HEK293T (cell line): Measurements from ENCODE around the gene JAZF1.

ENCODE experiments used
- CTCF ChIA-PET: fragments of 350-600 bp; formaldehyde crosslinking; extraction: SDS; loops from one replicate; lab custom pipeline; 2021; ENCODE audit warnings: antibody characterized with exemption, inconsistent platforms; lab: Yijun Ruan, JAX
- POLR2A ChIA-PET: fragments of 350-600 bp; formaldehyde crosslinking; extraction: SDS; loops from one replicate; lab custom pipeline; 2020; ENCODE audit warnings: antibody characterized with exemption, inconsistent platforms; lab: Yijun Ruan, JAX
- DNase-seq: peaks from one replicate; pipeline ENCODE4 v3.0.0; 2012; ENCODE audit warnings: mixed read lengths; ENCODE audit errors: extremely low spot score
- ARNT ChIP-seq: fragments of 450-650 bp; IDR thresholded peaks from 2 replicates; pipeline ENCODE4 v1.6.1; 2017; ENCODE audit warnings: mild to moderate bottlenecking
- BHLHE40 ChIP-seq: fragments of 450-650 bp; IDR thresholded peaks from 2 replicates; pipeline ENCODE4 v1.6.1; 2016; ENCODE audit warnings: mild to moderate bottlenecking, moderate library complexity, borderline replicate concordance
- CTBP1 ChIP-seq: fragments of 450-650 bp; IDR thresholded peaks from 2 replicates; pipeline ENCODE4 v1.6.1; 2016; ENCODE audit warnings: borderline replicate concordance
- ELF4 ChIP-seq: fragments of 450-650 bp; IDR thresholded peaks from 2 replicates; pipeline ENCODE4 v1.6.1; 2017; ENCODE audit warnings: antibody characterized with exemption
- FOXA1 ChIP-seq: fragments of 450-650 bp; IDR thresholded peaks from 2 replicates; pipeline ENCODE4 v1.6.1; 2016; ENCODE audit warnings: mild to moderate bottlenecking
- FOXK2 ChIP-seq: fragments of 450-650 bp; IDR thresholded peaks from 2 replicates; pipeline ENCODE4 v1.6.1; 2016; ENCODE audit warnings: mild to moderate bottlenecking
- FOXM1 ChIP-seq: fragments of 450-650 bp; IDR thresholded peaks from 2 replicates; pipeline ENCODE4 v1.6.1; 2017; ENCODE audit warnings: mild to moderate bottlenecking, borderline replicate concordance
- HDGF ChIP-seq: fragments of 450-650 bp; IDR thresholded peaks from 2 replicates; pipeline ENCODE4 v1.6.1; 2017; ENCODE audit warnings: antibody characterized with exemption, borderline replicate concordance
- L3MBTL2 ChIP-seq: fragments of 450-650 bp; conservative IDR thresholded peaks from 2 replicates; pipeline ENCODE4 v1.6.1; 2016; ENCODE audit warnings: mild to moderate bottlenecking
- LEF1 ChIP-seq: fragments of 450-650 bp; IDR thresholded peaks from 2 replicates; pipeline ENCODE4 v1.6.1; 2017; ENCODE audit warnings: mild to moderate bottlenecking, borderline replicate concordance
- NFRKB ChIP-seq: fragments of 450-650 bp; IDR thresholded peaks from 2 replicates; pipeline ENCODE4 v1.6.1; 2016; ENCODE audit warnings: mild to moderate bottlenecking, moderate library complexity
- PKNOX1 ChIP-seq: fragments of 450-650 bp; IDR thresholded peaks from 2 replicates; pipeline ENCODE4 v1.6.1; 2016
- SP1 ChIP-seq: fragments of 450-650 bp; IDR thresholded peaks from 2 replicates; pipeline ENCODE4 v1.6.1; 2017
- SUZ12 ChIP-seq: fragments of 450-650 bp; IDR thresholded peaks from 2 replicates; pipeline ENCODE4 v1.6.1; 2016; ENCODE audit warnings: mild to moderate bottlenecking
- TARDBP ChIP-seq: fragments of 450-650 bp; IDR thresholded peaks from 2 replicates; pipeline ENCODE4 v1.6.1; 2016
- ZNF384 ChIP-seq: fragments of 450-650 bp; IDR thresholded peaks from 2 replicates; pipeline ENCODE4 v1.6.1; 2016

Gene JAZF1

GRCh38 chr7:27945058-27945795 is 235.4 kb downstream of the JAZF1 start:
- CTCF ChIA-PET = no interaction called here
- no peak for TF ChIP-seq NFRKB
- no peak for TF ChIP-seq FOXM1
- no peak for TF ChIP-seq L3MBTL2
- no peak for TF ChIP-seq ARNT
- no peak for TF ChIP-seq ZNF384
- no peak for TF ChIP-seq PKNOX1
- TF ChIP-seq HDGF = no peak
- no peak for TF ChIP-seq BHLHE40
- TF ChIP-seq ELF4 = no peak
- TF ChIP-seq TARDBP = no peak
- TF ChIP-seq LEF1 = no peak
- no peak for TF ChIP-seq FOXK2
- TF ChIP-seq FOXA1 = no peak
- no peak for TF ChIP-seq SP1
- TF ChIP-seq CTBP1 = no peak
- no peak for TF ChIP-seq SUZ12
- POLR2A ChIA-PET = no interaction called here
- DNase-seq = no peak

GRCh38 chr7:27944643-27945042 is 236.0 kb downstream of the JAZF1 start:
- TF ChIP-seq BHLHE40 (no peak), SP1 (no peak), ARNT (no peak), FOXK2 (no peak), LEF1 (no peak), PKNOX1 (no peak), SUZ12 (no peak), NFRKB (no peak), ELF4 (no peak), CTBP1 (no peak), L3MBTL2 (no peak), FOXA1 (no peak), TARDBP (no peak), ZNF384 (no peak), HDGF (no peak), FOXM1 (no peak)
- no peak for DNase-seq
- CTCF ChIA-PET = no interaction called here
- POLR2A ChIA-PET = no interaction called here

GRCh38 chr7:27943241-27943640 is 237.4 kb downstream of the JAZF1 start:
- no peak for DNase-seq
- no peak for TF ChIP-seq CTBP1
- no peak for TF ChIP-seq SUZ12
- TF ChIP-seq SP1 = no peak
- no peak for TF ChIP-seq FOXK2
- TF ChIP-seq ZNF384 = no peak
- TF ChIP-seq ARNT = no peak
- no peak for TF ChIP-seq HDGF
- TF ChIP-seq BHLHE40 = no peak
- no peak for TF ChIP-seq TARDBP
- no peak for TF ChIP-seq NFRKB
- TF ChIP-seq LEF1 = no peak
- no peak for TF ChIP-seq PKNOX1
- TF ChIP-seq ELF4 = no peak
- TF ChIP-seq FOXM1 = no peak
- TF ChIP-seq FOXA1 = no peak
- CTCF ChIA-PET = no interaction called here
- POLR2A ChIA-PET = no interaction called here

GRCh38 chr7:27942711-27943110 is 237.9 kb downstream of the JAZF1 start:
- ChIA-PET CTCF (no interaction called here), POLR2A (no interaction called here)
- no peak for DNase-seq
- TF ChIP-seq SUZ12 (no peak), FOXA1 (no peak), L3MBTL2 (no peak), LEF1 (no peak), ZNF384 (no peak)

- CTCF ChIA-PET = interaction anchor here (0.6 to 1.3 kb wide), 2 partner anchors 9 to 840 kb away, joined by 3 to 4 read pairs; no protein-coding TSS in a partner anchor
Observed at GRCh38 chr7:27941522-27941921, 239.1 kb downstream of the JAZF1 start.

More at GRCh38 chr7:27941522-27941921, 239.1 kb downstream of the JAZF1 start:
- TF ChIP-seq ELF4 = no peak
- TF ChIP-seq L3MBTL2 = no peak
- TF ChIP-seq ARNT = no peak
- TF ChIP-seq FOXK2 = no peak
- no peak for TF ChIP-seq TARDBP
- no peak for TF ChIP-seq NFRKB
- no peak for TF ChIP-seq BHLHE40
- no peak for TF ChIP-seq PKNOX1
- no peak for TF ChIP-seq CTBP1
- no peak for TF ChIP-seq LEF1
- no peak for TF ChIP-seq FOXM1
- DNase-seq = no peak
- POLR2A ChIA-PET = no interaction called here
